GM12892 (cell line): ENCODE measurements around the gene SLC4A4.

Experiments used
- POLR2A ChIP-seq: IDR thresholded peaks from 2 replicates; pipeline ENCODE4 v1.6.1; 2011; ENCODE audit warnings: low read depth, low read length, control low read depth
- TAF1 ChIP-seq: IDR thresholded peaks from 2 replicates; pipeline ENCODE4 v1.6.1; 2011; ENCODE audit warnings: low read depth, mild to moderate bottlenecking, control low read depth, low read length, borderline replicate concordance

- TF ChIP-seq POLR2A (no peak), TAF1 (no peak)
Observed at GRCh38 chr4:71382125-71382899, 43.5 kb downstream of the SLC4A4 start.
